PC-9 (cell line): ENCODE results near the gene TMEM132D. TPM values are rescaled to one million over a fixed set of nuclear protein-coding genes. Genes with fewer than 3 reads are reported as not detected.

Experiments
- BruUV-seq: library from RNA; stranded (reverse); fragments of 400-500 nt; replicated peaks from 2 replicates; lab custom pipeline; 2021; lab: Mats Ljungman, UMichigan
- CTCF ChIA-PET: fragments of 300-600 bp; sonication (Branson Sonifier 250); formaldehyde crosslinking; loops from one replicate; lab custom pipeline; 2022; ENCODE audit warnings: antibody characterized with exemption; lab: Charles Lee
- POLR2A ChIA-PET: fragments of 300-600 bp; sonication (Branson Sonifier 250); formaldehyde crosslinking; loops from one replicate; lab custom pipeline; 2022; ENCODE audit warnings: antibody characterized with exemption; ENCODE audit not compliant: unreplicated experiment; lab: Charles Lee
- DNase-seq, 2 experiments: peaks; one replicate each; pipeline versions ENCODE4 v3.0.0 to v3.0.0-alpha.2; 2015 to 2022; ENCODE audit warnings: mixed read lengths in 1 of 2
- H2AFZ ChIP-seq: fragments of 200-600 bp; sonication (generic); 2 replicates; pipeline ENCODE4 v1.8.1; 2017; ENCODE audit warnings: antibody characterized with exemption
- H3F3A ChIP-seq: fragments of 200-600 bp; sonication (generic); 2 replicates; pipeline ENCODE4 v1.8.1; 2017; ENCODE audit warnings: antibody characterized with exemption, mild to moderate bottlenecking, low read depth; ENCODE audit not compliant: insufficient read depth
- H3K27ac ChIP-seq: fragments of 200-600 bp; sonication (generic); 2 replicates; pipeline ENCODE4 v1.6.1; 2016; ENCODE audit warnings: mixed run types
- H3K27me3 ChIP-seq: fragments of 200-600 bp; sonication (generic); 2 replicates; pipeline ENCODE4 v1.6.1; 2016; ENCODE audit warnings: low read depth, mixed run types; ENCODE audit not compliant: insufficient read depth
- H3K36me3 ChIP-seq: fragments of 200-600 bp; sonication (generic); 2 replicates; pipeline ENCODE4 v1.6.1; 2016; ENCODE audit warnings: low read depth, mixed run types
- H3K4me1 ChIP-seq: fragments of 200-600 bp; sonication (generic); replicated peaks from 2 replicates; pipeline ENCODE4 v1.6.1; 2016; ENCODE audit warnings: mixed run types; ENCODE audit not compliant: insufficient read depth
- H3K4me2 ChIP-seq: fragments of 200-600 bp; sonication (generic); 2 replicates; pipeline ENCODE4 v1.6.1; 2017; ENCODE audit warnings: mixed run types
- H3K4me3 ChIP-seq: fragments of 200-600 bp; sonication (generic); 2 replicates; pipeline ENCODE4 v1.6.1; 2016; ENCODE audit warnings: mixed run types
- H3K79me2 ChIP-seq: fragments of 200-600 bp; sonication (generic); 2 replicates; pipeline ENCODE4 v1.6.1; 2017; ENCODE audit warnings: low read depth, mixed run types
- H3K9me2 ChIP-seq: fragments of 200-600 bp; sonication (generic); 2 replicates; pipeline ENCODE4 v1.8.1; 2017; ENCODE audit warnings: mild to moderate bottlenecking; ENCODE audit not compliant: insufficient read depth
- H3K9me3 ChIP-seq: fragments of 200-600 bp; sonication (generic); 2 replicates; pipeline ENCODE4 v1.8.1; 2016; ENCODE audit warnings: low read depth; ENCODE audit not compliant: insufficient read depth
- H4K20me1 ChIP-seq: fragments of 200-600 bp; sonication (generic); 2 replicates; pipeline ENCODE4 v1.8.1; 2017; ENCODE audit not compliant: insufficient read depth
- EZH2 ChIP-seq: fragments of 200-600 bp; sonication (generic); IDR thresholded peaks from 2 replicates; pipeline ENCODE4 v1.8.0; 2017; ENCODE audit warnings: antibody characterized with exemption, low read depth
- intact Hi-C: fragments of 100-400 bp; cut with micrococcal nuclease; formaldehyde crosslinking; loops from one replicate; pipeline ENCODE4 v1.10.0; 2022; ENCODE audit not compliant: unreplicated experiment
- total RNA-seq: library from RNA; stranded (reverse); gene quantifications from 2 replicates; pipeline ENCODE4 v1.2.3, GENCODE V29; 2021
- TF ChIP-seq, protein P1 (sequence below): fragments of 200-600 bp; sonication (generic); conservative IDR thresholded peaks from 2 replicates; pipeline ENCODE4 v1.6.1; 2017; ENCODE audit warnings: mixed run types, antibody characterized with exemption, mild to moderate bottlenecking, moderate library complexity

TMEM132D gene
- total RNA-seq, 1 experiment from 2014 or later = not detected

DNA sequence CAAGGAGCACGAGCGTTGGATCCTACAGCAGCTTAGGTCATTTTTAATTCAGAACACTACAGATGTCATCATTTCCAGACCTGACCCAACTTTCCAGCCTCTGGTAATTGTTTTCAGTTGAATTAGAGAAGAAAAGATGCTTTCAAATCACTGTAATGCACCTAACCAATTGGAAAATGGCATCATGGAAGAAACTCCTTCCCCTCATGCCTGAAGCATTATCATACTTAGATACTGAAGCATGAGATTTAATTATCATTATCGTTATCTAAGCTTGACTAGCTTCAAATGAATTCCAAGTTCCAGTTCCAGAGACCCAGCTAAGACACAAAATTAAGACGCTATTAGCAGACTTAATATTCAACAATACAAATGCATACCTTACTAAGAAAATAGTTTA, 299.3 kb downstream of the TMEM132D start:
- Histone ChIP-seq H3K4me3 (no peak overlapping the region), H3K36me3 (no peaks in the 10 kb centered on the region), H3K79me2 (no peaks in the 10 kb centered on the region), H2AFZ (no peak overlapping the region), H3K27ac (no peak overlapping the region), H3K4me2 (no peak overlapping the region), H3K9me3 (no peaks in the 10 kb centered on the region), H3K4me1 (no peaks in the 10 kb centered on the region), H4K20me1 (no peaks in the 10 kb centered on the region), H3K27me3 (0 out of 2 replicates have a peak, but pooled peaks cover 3% of the 10 kb centered on the region), H3K9me2 (no peaks in the 10 kb centered on the region), H3F3A (no peaks in the 10 kb centered on the region)
- no peak for DNase-seq
- ChIA-PET POLR2A (no interaction called here), CTCF (no interaction called here)
- TF ChIP-seq, protein P1, sequence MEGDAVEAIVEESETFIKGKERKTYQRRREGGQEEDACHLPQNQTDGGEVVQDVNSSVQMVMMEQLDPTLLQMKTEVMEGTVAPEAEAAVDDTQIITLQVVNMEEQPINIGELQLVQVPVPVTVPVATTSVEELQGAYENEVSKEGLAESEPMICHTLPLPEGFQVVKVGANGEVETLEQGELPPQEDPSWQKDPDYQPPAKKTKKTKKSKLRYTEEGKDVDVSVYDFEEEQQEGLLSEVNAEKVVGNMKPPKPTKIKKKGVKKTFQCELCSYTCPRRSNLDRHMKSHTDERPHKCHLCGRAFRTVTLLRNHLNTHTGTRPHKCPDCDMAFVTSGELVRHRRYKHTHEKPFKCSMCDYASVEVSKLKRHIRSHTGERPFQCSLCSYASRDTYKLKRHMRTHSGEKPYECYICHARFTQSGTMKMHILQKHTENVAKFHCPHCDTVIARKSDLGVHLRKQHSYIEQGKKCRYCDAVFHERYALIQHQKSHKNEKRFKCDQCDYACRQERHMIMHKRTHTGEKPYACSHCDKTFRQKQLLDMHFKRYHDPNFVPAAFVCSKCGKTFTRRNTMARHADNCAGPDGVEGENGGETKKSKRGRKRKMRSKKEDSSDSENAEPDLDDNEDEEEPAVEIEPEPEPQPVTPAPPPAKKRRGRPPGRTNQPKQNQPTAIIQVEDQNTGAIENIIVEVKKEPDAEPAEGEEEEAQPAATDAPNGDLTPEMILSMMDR = no peak
- TF ChIP-seq EZH2 = no peak
- BruUV-seq = no TSS peak
- intact Hi-C loops = no loop called here

DNA sequence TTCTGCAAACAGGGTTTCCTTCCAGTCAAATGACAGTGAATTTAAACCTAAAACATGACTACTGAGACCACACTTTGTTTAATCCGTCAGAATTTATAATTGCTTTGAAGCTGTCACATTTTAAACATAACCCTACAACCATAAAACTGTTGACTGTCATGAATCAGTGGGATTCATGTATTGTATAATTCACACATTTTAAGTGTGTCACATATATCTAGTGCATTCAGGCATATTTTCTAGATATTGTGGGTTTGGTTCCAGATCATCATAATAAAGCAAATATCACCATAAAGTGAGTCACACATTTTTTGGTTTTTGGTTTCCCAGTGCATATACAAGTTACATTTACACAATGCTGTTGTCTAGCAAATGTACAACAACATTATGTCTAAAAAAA, 304.4 kb downstream of the TMEM132D start:
- POLR2A ChIA-PET = no interaction called here
- Histone ChIP-seq H3K4me3 (no peak overlapping the region), H4K20me1 (no peaks in the 10 kb centered on the region), H3F3A (no peaks in the 10 kb centered on the region), H2AFZ (no peak overlapping the region), H3K36me3 (no peaks in the 10 kb centered on the region), H3K4me1 (no peaks in the 10 kb centered on the region), H3K27me3 (no peaks in the 10 kb centered on the region; the same call in 1 of the 2 replicates), H3K9me2 (no peaks in the 10 kb centered on the region), H3K79me2 (no peaks in the 10 kb centered on the region), H3K9me3 (no peaks in the 10 kb centered on the region), H3K4me2 (no peak overlapping the region), H3K27ac (no peak overlapping the region)
- CTCF ChIA-PET = no interaction called here
- DNase-seq = no peak
- TF ChIP-seq, protein P1 = no peak
- no peak for TF ChIP-seq EZH2
- BruUV-seq = no TSS peak
- intact Hi-C loops = no loop called here

DNA sequence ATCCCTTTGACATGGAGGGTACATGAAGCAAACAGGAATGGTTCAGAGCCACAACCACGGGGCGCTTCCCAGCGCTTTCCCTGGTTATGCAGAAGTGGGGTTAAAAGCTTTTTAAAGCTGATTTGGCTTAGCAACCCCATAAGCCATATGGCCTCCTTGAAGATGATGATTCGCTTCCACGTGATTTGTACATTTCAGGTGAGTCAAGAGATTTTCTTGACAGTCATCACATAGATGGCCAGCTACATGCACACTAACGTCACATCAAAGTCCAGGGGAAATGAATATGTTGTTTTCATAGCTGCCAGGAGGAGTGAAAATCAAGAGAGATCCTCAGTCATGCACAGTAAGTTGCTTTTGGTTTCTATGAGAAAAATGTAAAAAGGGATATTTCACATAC, 309.7 kb downstream of the TMEM132D start:
- intact Hi-C loops = no loop called here
- no peak for DNase-seq
- Histone ChIP-seq H2AFZ (no peak overlapping the region), H3F3A (no peaks in the 10 kb centered on the region), H3K4me1 (no peaks in the 10 kb centered on the region), H3K4me3 (no peak overlapping the region), H3K79me2 (no peaks in the 10 kb centered on the region), H3K36me3 (no peaks in the 10 kb centered on the region), H3K9me3 (no peaks in the 10 kb centered on the region), H3K27me3 (no peaks in the 10 kb centered on the region; the same call in 1 of the 2 replicates), H3K4me2 (no peak overlapping the region), H3K9me2 (no peaks in the 10 kb centered on the region), H3K27ac (no peak overlapping the region), H4K20me1 (no peaks in the 10 kb centered on the region)
- CTCF ChIA-PET = no interaction called here
- TF ChIP-seq, protein P1 = no peak
- no peak for TF ChIP-seq EZH2
- no TSS peak for BruUV-seq
- POLR2A ChIA-PET = no interaction called here
